HepG2 (cell line): ENCODE results near the gene OAT. TPM values are rescaled to one million over a fixed set of nuclear protein-coding genes. Genes with fewer than 3 reads are reported as not detected.

Experiments used
- MEF2D ChIP-seq: sonication (generic); formaldehyde crosslinking; IDR thresholded peaks from 2 replicates; pipeline ENCODE4 v1.5.1; 2020; ENCODE audit warnings: mild to moderate bottlenecking, missing genetic modification reagents
- ZFX ChIP-seq: sonication (generic); formaldehyde crosslinking; IDR thresholded peaks from 2 replicates; pipeline ENCODE4 v1.4.0; 2020; ENCODE audit warnings: mild to moderate bottlenecking, low read depth, missing genetic modification reagents, moderate library complexity
- ZNF883 ChIP-seq: sonication (generic); formaldehyde crosslinking; IDR thresholded peaks from 2 replicates; pipeline ENCODE4 v1.5.1; 2020; ENCODE audit warnings: mild to moderate bottlenecking, missing genetic modification reagents; ENCODE audit errors: not compliant biosample characterization
- polyA plus RNA-seq, 8 experiments: library from polyadenylated mRNA; depleted of rRNA in 3 of 8; stranded (reverse) in 7 of 8; unstranded in 1 of 8; fragments of >200 nt; fragmentation: Illumina TruSeq in 4 of 8; extraction: Trizol in 4 of 8; gene quantifications; 2 replicates each; pipeline versions ENCODE4 v1.2.1 to v1.2.3, GENCODE V29; 2011 to 2016; ENCODE audit warnings: low read depth in 4 of 8, missing spikeins in 1 of 8, mixed read lengths in 1 of 8; ENCODE audit not compliant: insufficient read depth in 1 of 8
- total RNA-seq, 5 experiments: library from RNA; depleted of rRNA; stranded (reverse); fragments of >200 nt; fragmentation: Illumina TruSeq; extraction: Trizol; gene quantifications; 2 replicates each; pipeline ENCODE4 v1.2.3, GENCODE V29; 2016; ENCODE audit warnings: low read depth in 1 of 5
- TF ChIP-seq, protein P1 (sequence below): sonication (generic); formaldehyde crosslinking; IDR thresholded peaks from 2 replicates; pipeline ENCODE4 v1.5.1; 2020; ENCODE audit warnings: mild to moderate bottlenecking, missing genetic modification reagents
- TF ChIP-seq, protein P2 (sequence below), 2 experiments: IDR thresholded peaks; 2 replicates each; pipeline ENCODE4 v1.6.1; 2011 to 2012; ENCODE audit warnings: low read length in 2 of 2, borderline replicate concordance in 1 of 2, low read depth in 1 of 2, mild to moderate bottlenecking in 1 of 2, moderate library complexity in 1 of 2
- TF ChIP-seq, protein P3 (sequence below): sonication (generic); formaldehyde crosslinking; IDR thresholded peaks from 2 replicates; pipeline ENCODE4 v1.4.0; 2020; ENCODE audit warnings: missing genetic modification reagents

The OAT gene
- total and polyA plus RNA-seq, 2 of the 13 experiments (the other 11 are each of a cell fraction or from before 2014, with no cell fraction given): 87.8 to 96.7 TPM

DNA sequence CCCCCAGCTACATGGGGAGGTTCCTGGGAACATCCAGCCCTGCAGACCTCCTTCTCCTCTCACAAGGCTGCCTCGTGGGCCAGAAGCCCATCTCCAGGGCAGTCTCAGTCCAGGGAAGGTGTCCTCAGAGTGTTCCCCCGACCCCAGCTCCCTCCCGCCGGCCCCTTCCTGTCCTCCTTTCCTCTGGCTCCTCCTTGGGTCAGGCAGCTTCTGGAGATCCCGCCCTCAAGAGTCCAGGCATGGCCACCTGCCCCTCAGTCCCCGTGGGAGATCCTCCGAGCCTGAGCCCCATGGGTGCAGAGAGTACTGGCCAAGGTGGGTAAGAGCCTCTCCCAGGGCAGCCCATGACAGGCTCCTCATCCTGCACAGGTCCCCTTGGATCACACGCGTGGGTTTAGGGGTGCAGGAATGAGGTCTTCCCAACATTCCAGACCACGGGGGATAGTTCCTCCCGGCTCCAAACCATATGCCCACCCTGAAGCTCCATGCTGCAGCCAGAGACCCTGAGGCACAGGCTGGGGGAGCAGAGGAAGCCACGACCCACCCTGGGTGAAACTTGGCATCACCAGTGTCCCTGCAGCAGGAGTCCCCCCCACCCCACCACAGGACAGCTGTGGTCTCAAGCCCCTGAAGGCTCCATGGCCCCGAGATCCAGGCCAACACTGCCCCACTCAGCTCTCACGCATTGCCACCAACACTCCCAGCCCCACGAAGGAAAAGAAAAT is 65.5 kb downstream of the OAT start (continued):
- TF ChIP-seq, protein P1, sequence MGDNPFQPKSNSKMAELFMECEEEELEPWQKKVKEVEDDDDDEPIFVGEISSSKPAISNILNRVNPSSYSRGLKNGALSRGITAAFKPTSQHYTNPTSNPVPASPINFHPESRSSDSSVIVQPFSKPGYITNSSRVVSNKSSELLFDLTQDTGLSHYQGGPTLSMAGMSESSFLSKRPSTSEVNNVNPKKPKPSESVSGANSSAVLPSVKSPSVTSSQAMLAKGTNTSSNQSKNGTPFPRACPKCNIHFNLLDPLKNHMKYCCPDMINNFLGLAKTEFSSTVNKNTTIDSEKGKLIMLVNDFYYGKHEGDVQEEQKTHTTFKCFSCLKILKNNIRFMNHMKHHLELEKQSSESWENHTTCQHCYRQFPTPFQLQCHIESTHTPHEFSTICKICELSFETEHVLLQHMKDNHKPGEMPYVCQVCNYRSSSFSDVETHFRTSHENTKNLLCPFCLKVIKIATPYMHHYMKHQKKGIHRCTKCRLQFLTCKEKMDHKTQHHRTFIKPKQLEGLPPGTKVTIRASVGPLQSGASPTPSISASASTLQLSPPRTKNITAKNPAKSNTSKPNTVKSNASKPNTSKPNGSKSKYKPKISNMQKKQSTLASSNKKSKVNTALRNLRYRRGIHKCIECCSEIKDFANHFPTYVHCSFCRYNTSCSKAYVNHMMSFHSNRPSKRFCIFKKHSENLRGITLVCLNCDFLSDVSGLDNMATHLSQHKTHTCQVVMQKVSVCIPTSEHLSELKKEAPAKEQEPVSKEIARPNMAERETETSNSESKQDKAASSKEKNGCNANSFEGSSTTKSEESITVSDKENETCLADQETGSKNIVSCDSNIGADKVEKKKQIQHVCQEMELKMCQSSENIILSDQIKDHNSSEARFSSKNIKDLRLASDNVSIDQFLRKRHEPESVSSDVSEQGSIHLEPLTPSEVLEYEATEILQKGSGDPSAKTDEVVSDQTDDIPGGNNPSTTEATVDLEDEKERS: no peak
- TF ChIP-seq ZFX (CRISPR knock-in tag) (no peak), MEF2D (CRISPR knock-in tag) (no peak), ZNF883 (no peak)
- TF ChIP-seq, protein P2, sequence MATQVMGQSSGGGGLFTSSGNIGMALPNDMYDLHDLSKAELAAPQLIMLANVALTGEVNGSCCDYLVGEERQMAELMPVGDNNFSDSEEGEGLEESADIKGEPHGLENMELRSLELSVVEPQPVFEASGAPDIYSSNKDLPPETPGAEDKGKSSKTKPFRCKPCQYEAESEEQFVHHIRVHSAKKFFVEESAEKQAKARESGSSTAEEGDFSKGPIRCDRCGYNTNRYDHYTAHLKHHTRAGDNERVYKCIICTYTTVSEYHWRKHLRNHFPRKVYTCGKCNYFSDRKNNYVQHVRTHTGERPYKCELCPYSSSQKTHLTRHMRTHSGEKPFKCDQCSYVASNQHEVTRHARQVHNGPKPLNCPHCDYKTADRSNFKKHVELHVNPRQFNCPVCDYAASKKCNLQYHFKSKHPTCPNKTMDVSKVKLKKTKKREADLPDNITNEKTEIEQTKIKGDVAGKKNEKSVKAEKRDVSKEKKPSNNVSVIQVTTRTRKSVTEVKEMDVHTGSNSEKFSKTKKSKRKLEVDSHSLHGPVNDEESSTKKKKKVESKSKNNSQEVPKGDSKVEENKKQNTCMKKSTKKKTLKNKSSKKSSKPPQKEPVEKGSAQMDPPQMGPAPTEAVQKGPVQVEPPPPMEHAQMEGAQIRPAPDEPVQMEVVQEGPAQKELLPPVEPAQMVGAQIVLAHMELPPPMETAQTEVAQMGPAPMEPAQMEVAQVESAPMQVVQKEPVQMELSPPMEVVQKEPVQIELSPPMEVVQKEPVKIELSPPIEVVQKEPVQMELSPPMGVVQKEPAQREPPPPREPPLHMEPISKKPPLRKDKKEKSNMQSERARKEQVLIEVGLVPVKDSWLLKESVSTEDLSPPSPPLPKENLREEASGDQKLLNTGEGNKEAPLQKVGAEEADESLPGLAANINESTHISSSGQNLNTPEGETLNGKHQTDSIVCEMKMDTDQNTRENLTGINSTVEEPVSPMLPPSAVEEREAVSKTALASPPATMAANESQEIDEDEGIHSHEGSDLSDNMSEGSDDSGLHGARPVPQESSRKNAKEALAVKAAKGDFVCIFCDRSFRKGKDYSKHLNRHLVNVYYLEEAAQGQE (IDR thresholded peaks at IDR 0.05; ENCODE audit: borderline replicate concordance in 1 of 2, low read depth in 1 of 2, low read length in 2 of 2): no peak
- TF ChIP-seq, protein P3, sequence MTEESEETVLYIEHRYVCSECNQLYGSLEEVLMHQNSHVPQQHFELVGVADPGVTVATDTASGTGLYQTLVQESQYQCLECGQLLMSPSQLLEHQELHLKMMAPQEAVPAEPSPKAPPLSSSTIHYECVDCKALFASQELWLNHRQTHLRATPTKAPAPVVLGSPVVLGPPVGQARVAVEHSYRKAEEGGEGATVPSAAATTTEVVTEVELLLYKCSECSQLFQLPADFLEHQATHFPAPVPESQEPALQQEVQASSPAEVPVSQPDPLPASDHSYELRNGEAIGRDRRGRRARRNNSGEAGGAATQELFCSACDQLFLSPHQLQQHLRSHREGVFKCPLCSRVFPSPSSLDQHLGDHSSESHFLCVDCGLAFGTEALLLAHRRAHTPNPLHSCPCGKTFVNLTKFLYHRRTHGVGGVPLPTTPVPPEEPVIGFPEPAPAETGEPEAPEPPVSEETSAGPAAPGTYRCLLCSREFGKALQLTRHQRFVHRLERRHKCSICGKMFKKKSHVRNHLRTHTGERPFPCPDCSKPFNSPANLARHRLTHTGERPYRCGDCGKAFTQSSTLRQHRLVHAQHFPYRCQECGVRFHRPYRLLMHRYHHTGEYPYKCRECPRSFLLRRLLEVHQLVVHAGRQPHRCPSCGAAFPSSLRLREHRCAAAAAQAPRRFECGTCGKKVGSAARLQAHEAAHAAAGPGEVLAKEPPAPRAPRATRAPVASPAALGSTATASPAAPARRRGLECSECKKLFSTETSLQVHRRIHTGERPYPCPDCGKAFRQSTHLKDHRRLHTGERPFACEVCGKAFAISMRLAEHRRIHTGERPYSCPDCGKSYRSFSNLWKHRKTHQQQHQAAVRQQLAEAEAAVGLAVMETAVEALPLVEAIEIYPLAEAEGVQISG: no peak
- TF ChIP-seq, all 625 proteins: peak for 0
